HT-29 (cell line): Measurements from ENCODE around the gene NPIPB6. TPM values are rescaled to one million over a fixed set of nuclear protein-coding genes. Genes with fewer than 3 reads are reported as not detected.

Experiments
- DNase-seq: peaks from one replicate; pipeline ENCODE4 v3.0.0-alpha.2; 2015; ENCODE audit warnings: low spot score
- small RNA-seq: library from RNA; depleted of rRNA; stranded (forward); fragments of <200 nt; gene quantifications from one replicate; pipeline ENCODE3, GENCODE V24; 2014
- total RNA-seq: library from RNA; depleted of rRNA; stranded (reverse); fragments of >200 nt; shearing (Covaris generic); gene quantifications from 2 replicates; pipeline ENCODE4 v1.2.3, GENCODE V29; 2014; rRNA removed

Gene NPIPB6
- total RNA-seq, 1 experiment from 2014 or later = 1.2 TPM

GRCh38 chr16:28300327-28300726, 63.0 kb downstream of the NPIPB6 start:
- no peak for DNase-seq

DNA sequence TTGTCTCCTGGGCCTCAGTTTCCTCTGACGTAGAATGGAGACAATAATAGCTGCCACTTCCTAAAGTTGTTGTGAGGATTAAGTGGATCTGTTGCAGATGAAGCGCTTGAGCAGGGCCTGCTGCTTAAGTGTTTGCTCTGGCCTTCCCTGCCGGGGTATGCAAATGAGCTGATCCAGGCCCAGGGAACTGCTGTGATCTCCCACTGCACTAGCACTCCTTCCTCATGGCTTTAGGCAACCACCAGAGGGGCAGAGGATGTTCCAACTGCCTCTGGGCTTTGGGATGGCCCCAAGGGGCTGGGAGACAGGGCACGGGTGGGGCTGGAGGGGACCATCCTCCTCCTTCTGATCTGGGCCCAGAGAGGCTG, 64.8 kb downstream of the NPIPB6 start:
- DNase-seq = no peak

- DNase-seq = no peak
Measured at GRCh38 chr16:28297784-28298510, 65.4 kb downstream of the NPIPB6 start.

GRCh38 chr16:28297308-28297707, 66.0 kb downstream of the NPIPB6 start:
- no peak for DNase-seq

DNA sequence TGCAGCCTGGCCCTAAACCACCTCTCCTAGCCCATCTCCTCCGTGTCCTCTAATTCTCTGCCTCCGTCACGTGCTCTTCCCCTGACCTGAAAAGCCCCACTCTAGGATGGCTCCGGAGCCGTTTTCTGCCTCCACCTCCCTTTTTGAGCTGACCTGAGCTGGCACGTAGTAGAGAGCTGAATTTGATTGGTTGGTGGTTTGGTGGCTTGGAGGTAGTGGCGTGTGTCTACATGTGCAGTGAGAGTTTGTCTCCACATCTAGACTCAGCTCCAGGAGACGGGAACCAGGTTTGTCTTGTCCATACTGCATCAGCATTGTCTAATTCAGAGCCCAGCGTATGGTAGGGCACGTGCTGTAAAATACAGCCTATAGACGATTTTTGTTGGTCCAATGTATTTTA, 68.0 kb downstream of the NPIPB6 start:
- DNase-seq = no peak

- DNase-seq = no peak
Measured at GRCh38 chr16:28294201-28294600, 69.1 kb downstream of the NPIPB6 start.

GRCh38 chr16:28293601-28293960, 69.7 kb downstream of the NPIPB6 start:
- DNase-seq = no peak

DNA sequence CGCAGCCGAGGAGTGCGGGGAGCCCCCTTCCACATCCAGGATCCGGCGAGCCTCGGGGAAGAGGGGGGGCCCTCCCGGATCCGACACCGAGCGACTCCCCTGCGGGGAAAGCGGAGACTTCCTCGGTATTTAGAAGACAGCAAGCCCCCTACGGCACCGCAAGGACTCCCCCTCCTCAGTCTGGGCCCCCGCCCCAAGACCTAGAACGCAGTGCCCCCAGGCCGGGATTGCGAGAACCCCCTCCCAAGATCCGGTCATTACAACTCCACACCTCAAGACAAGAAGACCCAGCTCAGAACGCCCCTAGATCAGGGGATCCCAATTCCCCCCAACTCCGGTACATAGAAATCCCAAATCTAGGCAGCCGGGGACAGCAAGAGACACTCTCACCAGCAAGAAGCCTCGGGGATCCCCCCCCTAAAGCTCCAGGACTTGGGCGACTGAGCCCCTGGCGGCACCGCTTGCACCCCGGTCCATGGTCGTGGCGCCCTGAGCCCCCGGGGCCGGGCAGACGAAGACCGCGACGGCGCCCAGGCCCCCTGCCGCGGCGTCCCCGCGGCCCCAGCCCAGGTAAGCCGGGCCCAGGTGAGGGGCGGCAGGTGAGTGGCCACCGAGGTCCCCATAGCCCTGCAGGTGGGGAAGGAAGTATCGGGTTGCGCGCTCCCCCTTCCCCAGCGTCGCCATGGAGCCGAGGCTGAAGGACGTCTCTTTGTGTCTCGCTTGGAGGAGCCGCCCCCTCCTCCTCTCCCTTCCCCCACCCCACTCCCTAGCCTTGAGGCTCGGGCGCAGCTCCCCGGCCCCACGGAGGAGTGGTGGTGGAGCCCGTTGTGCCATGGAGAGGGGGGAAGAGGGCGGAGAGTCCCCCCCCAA, 70.3 kb downstream of the NPIPB6 start:
- no peak for DNase-seq

Small RNAs within 50 kb of the gene (small RNA-seq; reads per million reads assigned to genes)
- not detected for gene AC138904.2
- gene MIR6862-1 = not detected

Other genes with a start within 250 kb of the NPIPB6 start
- gene XPO6, start 151.5 kb downstream of the NPIPB6 start, total RNA-seq = 178 and 193 TPM in 2 replicates
- 0.42 and 1.1 TPM in 2 replicates for gene SBK1, start 71.0 kb downstream of the NPIPB6 start, total RNA-seq
- gene EIF3CL, start 40.3 kb upstream of the NPIPB6 start, total RNA-seq = 110 and 114 TPM in 2 replicates
- gene NPIPB7, start 108.8 kb upstream of the NPIPB6 start, total RNA-seq = not detected in 2 replicates
- gene CLN3, start 128.6 kb upstream of the NPIPB6 start, total RNA-seq = 28.0 and 37.8 TPM in 2 replicates
- gene APOBR, start 131.1 kb upstream of the NPIPB6 start, total RNA-seq = 0.05 TPM in 1 of 2 replicates, not detected in the other
- gene IL27, start 143.3 kb upstream of the NPIPB6 start, total RNA-seq = not detected in 2 replicates
- 0.34 and 0.56 TPM in 2 replicates for gene NUPR1, start 175.5 kb upstream of the NPIPB6 start, total RNA-seq
- 19.1 and 29.9 TPM in 2 replicates for gene SGF29, start 190.4 kb upstream of the NPIPB6 start, total RNA-seq
- 1.4 and 1.7 TPM in 2 replicates for gene SULT1A2, start 233.5 kb upstream of the NPIPB6 start, total RNA-seq
- 30.9 and 35.7 TPM in 2 replicates for gene SULT1A1, start 246.5 kb upstream of the NPIPB6 start, total RNA-seq